CD4-positive, alpha-beta T cell treated with Interleukin-15 for 4 hours (primary cell): ENCODE measurements around the gene NRTN.

Experiments used
- DNase-seq: peaks from one replicate; pipeline ENCODE4 v3.0.0-alpha.2; 2020; ENCODE audit warnings: low spot score

Gene NRTN

GRCh38 chr19:5814852-5815246, 10.0 kb downstream of the NRTN start:
- no peak for DNase-seq

DNA sequence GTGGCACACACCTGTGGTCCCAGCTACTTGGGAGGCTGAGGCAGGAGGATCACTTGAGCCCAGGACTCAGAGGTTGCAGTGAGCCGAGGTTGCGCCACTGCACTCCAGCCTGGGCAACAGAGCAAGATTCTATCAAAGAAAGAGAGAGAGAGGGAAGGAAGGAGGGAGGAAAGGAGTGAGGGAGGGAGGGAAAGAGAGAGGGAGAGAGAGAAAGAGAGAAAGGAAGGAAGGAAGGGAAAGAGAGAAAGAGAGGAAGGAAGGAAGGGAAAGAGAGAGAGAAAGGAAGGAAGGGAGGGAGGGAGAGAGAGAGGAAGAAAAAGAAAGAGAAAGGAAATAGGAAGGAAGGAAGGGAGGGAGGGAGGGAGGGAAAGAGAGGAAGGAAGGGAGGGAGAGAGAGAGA, 12.4 kb downstream of the NRTN start:
- no peak for DNase-seq

DNA sequence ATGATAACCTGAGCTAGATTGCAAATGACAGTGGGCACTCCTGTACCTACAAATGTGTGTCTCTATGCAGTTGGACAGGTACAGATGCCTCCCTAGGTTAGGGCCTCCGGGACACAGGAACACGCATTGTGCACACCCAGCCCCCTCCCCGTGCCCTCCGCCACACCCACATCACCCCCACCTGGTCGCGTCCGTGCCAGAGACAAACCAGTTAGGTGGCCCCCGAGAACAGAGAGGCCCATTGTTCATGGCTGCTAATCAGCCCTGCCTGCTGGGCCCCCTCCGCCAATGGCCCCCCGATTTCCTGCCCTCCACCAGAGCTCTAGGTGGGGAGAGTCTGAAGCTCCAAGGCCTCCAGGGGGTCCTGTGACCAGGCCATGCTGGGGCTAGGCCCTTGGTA, 13.7 kb downstream of the NRTN start:
- DNase-seq = no peak

GRCh38 chr19:5820785-5821184, 15.9 kb downstream of the NRTN start:
- no peak for DNase-seq

GRCh38 chr19:5821521-5822180, 16.8 kb downstream of the NRTN start:
- no peak for DNase-seq

- no peak for DNase-seq
Measured at GRCh38 chr19:5822181-5822844, 17.4 kb downstream of the NRTN start.

GRCh38 chr19:5823579-5824281, 18.9 kb downstream of the NRTN start:
- no peak for DNase-seq

GRCh38 chr19:5824751-5825150, 19.9 kb downstream of the NRTN start:
- no peak for DNase-seq

GRCh38 chr19:5825178-5825577, 20.3 kb downstream of the NRTN start:
- DNase-seq = no peak

- DNase-seq = no peak
Measured at GRCh38 chr19:5826531-5827341, 21.9 kb downstream of the NRTN start.

GRCh38 chr19:5827342-5827890, 22.5 kb downstream of the NRTN start:
- no peak for DNase-seq

DNA sequence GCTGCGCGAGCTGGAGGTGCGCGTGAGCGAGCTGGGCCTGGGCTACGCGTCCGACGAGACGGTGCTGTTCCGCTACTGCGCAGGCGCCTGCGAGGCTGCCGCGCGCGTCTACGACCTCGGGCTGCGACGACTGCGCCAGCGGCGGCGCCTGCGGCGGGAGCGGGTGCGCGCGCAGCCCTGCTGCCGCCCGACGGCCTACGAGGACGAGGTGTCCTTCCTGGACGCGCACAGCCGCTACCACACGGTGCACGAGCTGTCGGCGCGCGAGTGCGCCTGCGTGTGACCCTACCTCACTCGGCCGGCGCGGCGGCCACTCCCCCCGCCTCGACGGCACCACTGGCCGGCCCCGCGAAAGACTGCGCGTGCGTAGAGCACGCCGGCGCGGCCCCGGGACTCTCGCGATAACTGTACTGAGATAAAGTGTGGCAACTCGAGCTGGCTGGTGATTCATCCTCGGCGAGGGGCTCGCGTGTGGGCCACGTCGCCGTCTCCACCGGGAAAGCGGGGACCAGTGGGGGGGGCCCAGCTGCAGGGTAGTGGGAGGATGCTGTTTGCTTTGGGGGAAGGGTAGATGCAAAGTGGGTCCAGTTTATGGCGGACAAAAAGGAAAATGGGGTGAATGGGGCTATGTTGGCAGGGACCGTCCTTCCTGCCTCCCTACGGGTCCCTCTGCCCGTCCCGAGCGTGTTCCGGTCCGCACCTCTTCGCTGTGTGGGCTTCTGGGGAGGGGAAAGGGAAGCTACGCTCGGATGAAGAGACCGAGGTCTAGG, 23.2 kb downstream of the NRTN start:
- DNase-seq = peak; percentile 93

- no peak for DNase-seq
Measured at GRCh38 chr19:5828661-5829566, 24.0 kb downstream of the NRTN start.

DNA sequence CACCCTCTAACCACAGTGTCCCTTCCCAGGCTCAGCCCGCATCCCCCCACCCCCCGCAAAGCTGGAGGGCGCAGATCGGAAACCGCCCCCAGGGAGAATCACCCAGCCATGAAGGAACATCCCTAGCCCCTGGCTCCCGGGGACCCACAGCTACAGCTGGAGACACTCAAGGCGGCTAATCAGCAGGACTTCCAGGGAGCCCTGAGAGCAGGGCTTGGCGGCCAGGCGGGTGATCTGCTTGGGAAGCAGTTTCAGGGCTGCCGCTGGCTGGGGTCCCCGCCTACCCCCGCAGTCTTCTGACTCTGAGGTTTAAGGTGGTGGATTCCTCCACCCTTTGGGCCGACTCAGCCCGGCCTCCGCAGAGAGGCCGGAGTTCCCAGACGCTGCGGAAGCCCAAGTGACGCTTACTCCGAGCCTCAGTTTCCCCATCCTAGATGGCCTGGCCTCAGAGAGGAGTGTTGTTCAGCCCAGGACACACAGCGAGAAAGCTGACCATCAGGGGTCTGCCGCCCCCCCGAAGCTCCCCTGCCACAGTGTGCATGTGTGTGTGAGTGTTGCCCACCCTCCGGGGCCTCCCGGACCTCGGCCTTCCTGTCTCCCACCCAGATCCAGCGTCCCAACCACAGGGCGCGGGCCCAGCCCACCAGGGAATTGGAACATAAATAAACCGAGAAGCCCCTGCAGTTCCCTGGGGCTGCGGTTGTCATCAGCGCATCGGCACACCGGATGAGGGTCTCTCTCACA, 24.9 kb downstream of the NRTN start:
- no peak for DNase-seq

GRCh38 chr19:5831159-5831558, 26.3 kb downstream of the NRTN start:
- DNase-seq = no peak

GRCh38 chr19:5832061-5832460, 27.2 kb downstream of the NRTN start:
- no peak for DNase-seq

- DNase-seq = no peak
Measured at GRCh38 chr19:5832527-5833216, 27.8 kb downstream of the NRTN start.

- DNase-seq = no peak
Measured at GRCh38 chr19:5837761-5838352, 33.0 kb downstream of the NRTN start.
